ENCODE measurements around the gene NCBP2.

- TF ChIP-seq CTCF (IDR thresholded peaks at IDR 0.05) (no peak), POLR2A (IDR thresholded peaks at IDR 0.05) (no peak), POLR2AphosphoS5 (IDR thresholded peaks at IDR 0.05) (no peak), EP300 (IDR thresholded peaks at IDR 0.05) (no peak)
These were observed 11.2 kb downstream of the NCBP2 start for GRCh38 chr3:196931157-196931556.
